Fibroblast of the conjunctiva (primary cell): Measurements from ENCODE around the gene IPO11.
"Not testable (repeated sequence)": the region's sequence is repeated elsewhere in the genome, so short reads cannot be mapped to it uniquely, and the experiment has no call there.

Experiments used
- DNase-seq: peaks from one replicate; pipeline ENCODE4 v3.0.0-alpha.2; 2010; ENCODE audit warnings: low read depth

Gene IPO11

GRCh38 chr5:62514510-62515119 lies 102.1 kb downstream of the IPO11 start:
- DNase-seq = no peak

GRCh38 chr5:62520812-62521211 lies 108.2 kb downstream of the IPO11 start:
- DNase-seq = not testable (repeated sequence)

- no peak for DNase-seq
Observed at GRCh38 chr5:62521319-62521718, 108.8 kb downstream of the IPO11 start.

DNA sequence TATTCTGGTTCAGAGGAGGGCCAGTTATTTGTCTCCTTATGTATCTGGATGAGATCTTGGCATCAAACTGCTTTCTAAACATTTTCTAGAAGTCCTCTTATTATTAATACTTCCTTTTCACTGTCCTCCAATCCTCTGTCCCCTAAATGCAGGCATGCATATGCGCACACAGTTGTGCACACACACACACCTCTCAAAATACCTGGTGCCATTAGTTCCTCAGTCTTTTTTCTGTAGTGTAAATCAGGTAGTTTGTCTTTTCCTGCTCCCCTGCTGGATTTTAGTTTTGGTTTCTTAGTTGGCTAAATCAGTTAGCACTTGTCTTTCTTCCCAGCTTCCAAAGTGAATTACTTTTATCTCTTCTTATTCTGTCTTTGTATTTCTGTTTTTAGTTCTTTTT lies 110.2 kb downstream of the IPO11 start:
- no peak for DNase-seq

GRCh38 chr5:62533597-62533996 lies 121.0 kb downstream of the IPO11 start:
- DNase-seq = no peak

DNA sequence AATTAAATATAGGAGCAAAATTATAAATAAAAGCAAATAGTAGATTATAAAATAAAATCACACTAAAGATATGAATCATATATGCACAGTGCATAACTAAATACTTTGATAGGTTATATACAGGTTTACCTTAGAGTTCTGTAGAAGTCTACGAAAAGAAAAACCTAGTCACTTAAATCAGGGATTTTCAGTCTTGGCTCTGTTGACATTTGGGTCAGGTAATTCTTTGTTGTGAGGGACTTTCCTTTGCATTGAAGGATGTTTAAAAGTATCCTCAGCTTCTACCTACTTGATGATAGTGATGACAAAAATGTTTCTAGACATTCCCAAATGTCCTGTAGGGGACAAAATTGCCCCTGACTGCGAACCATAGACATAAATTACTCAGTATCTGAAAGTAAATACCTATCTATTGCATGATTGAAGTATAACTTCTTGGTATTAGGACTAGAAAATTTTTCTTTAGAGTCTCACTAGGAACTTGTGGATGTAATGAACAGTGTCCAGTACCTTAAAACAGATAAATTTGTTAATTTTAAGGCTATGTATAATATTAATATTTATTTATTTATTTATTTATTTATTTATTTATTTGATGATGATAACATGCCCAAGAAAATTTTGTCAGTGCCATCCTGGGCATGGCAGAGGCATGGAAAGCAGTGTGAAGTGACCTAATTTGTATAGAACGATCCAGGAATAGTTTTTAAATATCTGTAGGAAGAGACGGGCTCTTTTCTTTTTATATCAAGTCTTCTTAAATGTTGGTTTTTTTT lies 122.1 kb downstream of the IPO11 start:
- no peak for DNase-seq

- DNase-seq = no peak
Observed at GRCh38 chr5:62536232-62536631, 123.7 kb downstream of the IPO11 start.

- no peak for DNase-seq
Observed at GRCh38 chr5:62536783-62537182, 124.2 kb downstream of the IPO11 start.

GRCh38 chr5:62538017-62538942 lies 125.7 kb downstream of the IPO11 start:
- no peak for DNase-seq

GRCh38 chr5:62542720-62543119 lies 130.2 kb downstream of the IPO11 start:
- no peak for DNase-seq

DNA sequence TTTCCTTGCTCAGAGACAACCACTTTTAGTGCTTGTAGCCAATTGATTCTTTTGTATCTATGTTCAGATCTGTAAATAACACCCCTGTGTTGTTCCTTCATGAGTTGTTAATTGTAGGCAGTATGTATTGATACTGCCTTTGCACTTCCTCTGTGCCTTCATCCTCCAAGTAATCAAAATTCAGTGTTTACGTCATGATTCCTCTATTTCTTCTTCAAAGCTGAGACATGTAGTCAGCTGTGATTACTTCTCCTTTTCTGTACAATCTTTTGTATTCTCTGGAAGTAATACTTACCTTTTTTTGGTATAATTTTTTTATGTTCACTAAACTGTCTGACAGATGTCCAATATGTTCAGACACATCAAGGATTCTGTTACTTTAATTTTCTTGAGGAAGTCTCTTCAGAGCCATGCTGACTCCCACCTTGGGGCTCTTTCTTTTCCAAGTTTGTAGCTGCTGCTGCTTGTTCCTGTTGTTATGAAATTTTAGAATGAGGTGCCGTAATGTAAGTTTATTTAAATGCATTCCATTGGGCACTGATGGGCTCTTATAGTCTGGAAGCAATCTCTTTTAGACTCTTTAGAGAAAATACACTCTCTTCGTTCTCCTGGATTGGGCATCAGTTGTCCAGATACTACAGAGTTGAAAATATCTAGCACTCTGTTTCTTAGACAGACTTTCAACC lies 135.5 kb downstream of the IPO11 start:
- DNase-seq = no peak

DNA sequence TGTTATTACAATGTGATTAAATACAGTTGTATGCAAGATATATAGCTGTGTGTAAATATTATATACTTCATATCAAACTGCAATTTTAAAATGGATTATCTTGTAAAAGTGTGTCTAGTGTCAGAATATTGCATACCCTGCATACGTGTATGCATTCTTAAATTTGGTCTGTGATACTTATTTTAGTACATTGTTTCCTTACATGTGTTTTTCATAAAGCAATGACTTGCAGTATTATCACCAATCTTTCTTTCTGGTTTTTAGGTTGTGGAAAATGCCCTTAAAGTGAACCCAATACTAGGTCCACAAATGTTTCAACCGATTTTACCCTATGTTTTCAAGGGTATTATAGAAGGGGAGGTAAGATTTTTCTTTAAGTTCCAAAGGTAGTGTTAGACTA lies 137.5 kb downstream of the IPO11 start:
- no peak for DNase-seq

GRCh38 chr5:62555930-62556329 lies 143.4 kb downstream of the IPO11 start:
- DNase-seq = no peak

- DNase-seq = no peak
Observed at GRCh38 chr5:62558941-62559340, 146.4 kb downstream of the IPO11 start.

DNA sequence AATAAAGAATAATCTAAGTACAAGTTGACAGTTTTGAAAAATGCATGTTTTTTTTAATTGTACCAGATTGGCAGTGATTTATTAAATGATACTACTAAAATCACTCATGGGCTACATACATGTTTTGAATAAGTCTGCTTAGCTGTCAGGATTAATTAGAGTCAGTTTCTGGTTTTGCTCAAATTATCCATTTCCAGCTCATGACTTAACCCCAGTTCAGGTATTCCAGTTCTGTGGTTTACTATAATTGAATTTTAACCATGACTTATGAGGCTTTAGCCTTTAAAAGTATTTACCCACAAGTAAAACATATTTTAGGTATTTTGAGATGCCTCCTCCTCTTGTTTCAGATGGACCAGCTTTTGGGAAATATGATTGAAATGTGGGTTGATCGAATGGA lies 148.2 kb downstream of the IPO11 start:
- no peak for DNase-seq

GRCh38 chr5:62561896-62562295 lies 149.3 kb downstream of the IPO11 start:
- DNase-seq = no peak

DNA sequence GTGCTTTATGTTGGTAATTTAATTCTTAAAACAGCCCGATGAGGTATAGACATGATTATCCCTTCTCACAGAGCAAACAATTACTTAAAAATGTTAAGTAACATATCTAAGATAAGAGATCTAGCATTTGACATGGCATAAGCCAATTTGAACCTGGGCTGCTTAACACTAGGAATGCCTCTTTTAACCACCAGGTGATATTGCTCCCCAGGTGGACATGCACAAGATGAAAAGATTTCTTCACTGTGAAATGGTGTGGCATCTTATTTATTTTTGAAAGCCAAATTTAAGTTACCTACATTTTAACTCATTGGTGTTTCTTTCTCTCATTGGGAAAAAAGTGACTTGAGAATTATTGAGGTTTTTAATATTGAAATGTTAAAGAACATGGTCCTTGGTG lies 150.3 kb downstream of the IPO11 start:
- DNase-seq = no peak

- no peak for DNase-seq
Observed at GRCh38 chr5:62564101-62564500, 151.5 kb downstream of the IPO11 start.

- not testable (repeated sequence) for DNase-seq
Observed at GRCh38 chr5:62565740-62566139, 153.2 kb downstream of the IPO11 start.

- DNase-seq = no peak
Observed at GRCh38 chr5:62568143-62568542, 155.6 kb downstream of the IPO11 start.

DNA sequence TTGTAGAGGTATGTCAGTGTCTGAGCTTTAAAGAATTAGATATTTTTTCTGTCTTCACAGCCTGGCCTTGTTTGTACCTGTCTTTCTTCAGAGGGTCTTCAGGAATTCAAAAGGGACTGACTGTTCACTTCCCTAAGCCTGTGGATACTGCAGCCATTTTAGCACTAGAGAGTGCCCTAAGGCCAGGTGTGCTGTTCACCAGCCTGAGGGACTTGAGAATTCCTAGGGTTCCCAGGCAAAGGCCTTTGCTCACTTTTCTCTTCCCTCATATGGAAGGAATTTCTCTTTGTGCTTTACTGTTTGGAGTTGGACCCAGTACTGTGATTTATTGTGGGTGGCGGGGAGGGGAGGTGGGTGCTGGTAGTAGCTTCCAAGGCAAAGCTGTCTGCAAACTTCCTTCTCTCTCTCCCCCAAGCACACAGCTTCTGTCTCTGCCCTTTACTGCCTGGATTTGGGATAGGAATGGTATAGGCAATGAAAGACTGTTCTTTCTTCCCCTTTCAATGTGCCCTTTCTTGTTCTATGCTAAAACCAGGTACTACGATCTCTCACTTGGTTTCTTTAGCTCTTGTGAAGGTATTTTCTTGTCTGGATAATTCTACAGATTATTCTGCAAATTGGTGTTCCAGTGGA lies 156.4 kb downstream of the IPO11 start:
- no peak for DNase-seq

- no peak for DNase-seq
Observed at GRCh38 chr5:62569470-62569869, 156.9 kb downstream of the IPO11 start.
